Measurements from ENCODE around the gene MYRIP.
"Not testable (repeated sequence)": the region's sequence is repeated elsewhere in the genome, so short reads cannot be mapped to it uniquely, and the experiment has no call there.

The MYRIP gene

DNA sequence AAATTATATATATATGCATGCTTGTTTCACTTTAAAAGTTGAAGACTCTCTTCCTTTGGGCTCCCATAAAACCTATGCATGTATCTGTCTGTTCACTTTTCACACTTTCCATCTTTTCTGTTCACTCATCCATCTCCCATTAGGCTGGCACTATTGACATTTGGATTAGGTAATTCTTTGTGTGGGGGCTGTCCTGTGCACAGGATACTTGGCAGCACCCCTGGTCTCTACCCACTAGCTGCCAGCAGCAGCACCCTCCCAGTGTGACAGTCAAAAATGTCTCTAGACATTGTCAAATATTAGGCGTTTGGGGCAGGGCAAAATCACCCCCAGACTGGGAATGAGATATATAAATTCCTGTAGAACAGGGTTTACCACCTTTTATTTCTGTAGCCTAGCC is 427.8 kb downstream of the MYRIP start:
- no peak for DNase-seq (ENCODE audit: low read depth in 2 of 2)

DNA sequence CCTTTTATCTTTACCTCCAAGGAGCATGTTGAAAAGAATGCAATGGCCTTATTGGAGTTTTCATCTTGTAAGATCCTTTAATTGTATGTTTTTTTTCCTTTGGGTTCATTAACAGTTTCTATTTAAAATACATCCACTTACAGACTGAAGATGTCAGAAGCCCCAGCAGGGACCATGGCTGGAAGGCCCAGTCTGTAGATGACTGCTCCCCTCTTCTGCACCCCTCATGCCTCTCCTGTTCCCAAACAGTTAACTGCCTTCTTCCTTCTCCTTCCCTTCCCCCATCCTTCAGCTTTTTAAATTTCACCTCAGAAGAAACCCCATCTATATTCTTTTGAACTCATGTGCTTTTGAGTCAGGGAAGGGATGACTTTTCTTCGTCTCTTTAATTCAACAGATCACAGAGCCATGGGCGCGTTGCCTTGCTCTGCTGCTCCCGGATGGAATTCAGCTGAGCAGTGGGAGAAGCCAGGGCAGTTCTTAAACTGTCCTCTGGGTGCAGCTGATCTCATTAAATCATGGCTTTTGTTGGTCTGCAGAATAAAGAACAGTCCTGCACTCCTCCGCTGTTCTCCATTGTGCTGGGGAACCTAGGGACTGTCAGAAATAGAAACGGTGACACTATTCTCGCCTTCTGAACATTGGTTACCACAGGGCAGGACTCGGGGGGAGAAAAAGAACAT is 428.6 kb downstream of the MYRIP start:
- no peak for DNase-seq (ENCODE audit: low read depth in 2 of 2)

DNA sequence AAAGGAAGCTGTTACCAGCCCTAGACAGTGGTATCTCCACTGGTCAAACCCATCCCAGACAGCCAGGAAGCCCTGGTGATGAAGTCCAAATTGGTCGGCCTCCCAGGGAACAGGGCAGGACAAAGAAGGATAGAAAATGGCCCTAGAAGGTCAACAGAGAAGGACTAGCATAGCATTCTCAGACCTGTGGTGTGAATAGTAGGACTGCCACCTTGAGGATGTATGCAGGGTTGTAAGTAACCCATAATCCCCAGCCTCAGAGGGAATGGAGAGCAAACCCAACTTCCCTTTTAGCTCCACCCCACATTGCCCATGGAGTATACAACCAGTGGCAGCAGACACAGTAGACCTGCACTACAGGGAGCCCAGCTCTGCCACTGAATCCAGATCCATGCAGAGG is 431.5 kb downstream of the MYRIP start:
- DNase-seq (ENCODE audit: low read depth in 2 of 2): no peak

- DNase-seq (ENCODE audit: low read depth in 2 of 2): no peak
Measured at GRCh38 chr3:40242216-40242615, 432.8 kb downstream of the MYRIP start.

DNA sequence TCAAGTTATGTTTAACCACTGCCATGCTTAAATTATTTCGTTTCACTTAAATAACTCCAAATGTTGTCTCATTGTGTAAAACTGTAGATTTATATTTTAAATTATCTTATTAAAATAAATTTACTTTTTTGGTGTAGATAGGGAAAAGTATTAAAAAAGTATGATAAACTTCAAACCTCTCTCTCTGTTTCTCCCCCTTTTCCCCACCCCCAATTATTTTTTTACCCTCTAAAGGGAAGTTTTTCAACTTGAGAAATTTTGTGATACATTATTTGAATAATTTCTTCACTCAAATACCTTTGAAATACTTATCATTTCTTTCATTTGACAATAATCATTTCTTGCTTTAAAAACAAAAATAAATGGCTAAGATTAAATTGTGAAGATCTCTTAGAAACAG is 433.2 kb downstream of the MYRIP start:
- DNase-seq (ENCODE audit: low read depth in 2 of 2): no peak

GRCh38 chr3:40243056-40243455 is 433.6 kb downstream of the MYRIP start:
- no peak for DNase-seq (ENCODE audit: low read depth in 2 of 2)

DNA sequence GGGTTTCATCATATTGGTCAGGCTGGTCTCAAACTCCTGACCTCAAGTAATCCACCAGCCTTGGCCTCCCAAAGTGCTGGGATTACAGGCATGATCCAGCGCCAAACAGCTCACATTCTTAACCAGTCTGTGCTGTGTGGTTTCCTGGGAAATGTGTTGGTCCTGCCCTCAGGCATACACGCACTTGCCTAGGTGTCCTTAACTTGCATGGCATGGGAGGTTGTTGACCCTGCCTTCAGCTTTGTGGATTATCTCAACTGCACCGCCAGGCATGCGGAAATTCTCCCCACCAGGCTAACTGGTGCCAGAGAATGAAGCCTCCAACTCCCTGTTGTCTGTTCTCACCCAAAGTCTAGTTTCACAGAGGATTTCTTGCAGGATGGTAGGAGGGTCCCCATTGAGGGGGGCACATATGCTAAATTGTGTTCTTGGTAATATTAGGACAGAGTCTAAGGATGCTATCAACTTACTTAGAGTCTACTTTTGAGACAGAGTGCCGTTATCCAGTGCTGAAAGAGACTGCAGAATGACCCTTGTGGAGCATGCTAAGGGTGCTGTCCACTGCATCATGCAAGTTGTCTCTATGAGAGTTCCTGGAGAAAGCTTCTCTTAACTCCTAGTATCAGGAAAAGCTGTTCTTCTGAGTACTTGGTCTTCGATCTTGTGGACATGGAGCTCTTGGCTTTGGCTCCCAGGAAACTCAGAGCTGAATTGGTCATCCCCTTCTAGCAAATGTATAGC is 438.5 kb downstream of the MYRIP start:
- DNase-seq (ENCODE audit: low read depth in 2 of 2): no peak

DNA sequence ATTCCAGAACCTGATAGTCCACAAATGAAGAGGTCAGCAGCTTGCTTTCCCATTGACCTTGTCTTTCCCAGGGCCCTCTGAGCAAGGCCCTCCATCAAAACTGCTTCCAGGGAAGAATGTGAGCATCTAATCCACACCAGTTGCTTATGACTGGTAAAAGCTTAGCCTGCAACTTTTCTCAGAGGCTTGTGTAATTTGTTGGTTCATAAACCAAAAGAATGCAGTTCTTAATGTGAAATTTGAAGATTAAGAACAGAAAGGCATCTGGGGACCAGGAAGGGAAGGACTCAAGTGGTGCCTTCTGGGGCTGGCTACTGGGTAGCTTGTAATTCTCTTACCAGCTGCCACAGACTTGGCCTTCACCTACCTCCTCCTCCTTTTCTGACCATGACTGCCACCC is 439.2 kb downstream of the MYRIP start:
- no peak for DNase-seq (ENCODE audit: low read depth in 2 of 2)

- no peak for DNase-seq (ENCODE audit: low read depth in 2 of 2)
Measured at GRCh38 chr3:40249168-40249567, 439.8 kb downstream of the MYRIP start.

DNA sequence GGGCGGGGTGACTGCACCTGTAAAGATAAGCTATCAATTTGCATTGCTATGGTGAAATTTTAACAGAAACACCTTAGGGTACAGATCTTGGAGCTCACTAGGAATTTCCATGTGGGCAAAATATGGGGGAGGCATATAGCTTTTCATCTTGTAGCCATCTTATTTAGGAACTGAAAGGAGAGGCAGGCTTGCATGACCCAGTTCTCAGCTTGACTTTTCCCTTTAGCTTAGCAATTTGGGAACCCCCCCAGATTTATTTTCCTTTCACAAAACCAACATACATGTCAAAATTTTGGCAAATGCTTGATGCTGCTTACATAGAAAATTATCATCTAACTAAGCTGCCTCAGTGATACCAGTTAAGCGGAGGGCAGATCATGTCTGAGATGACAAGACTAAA is 445.1 kb downstream of the MYRIP start:
- DNase-seq (ENCODE audit: low read depth in 2 of 2): no peak

DNA sequence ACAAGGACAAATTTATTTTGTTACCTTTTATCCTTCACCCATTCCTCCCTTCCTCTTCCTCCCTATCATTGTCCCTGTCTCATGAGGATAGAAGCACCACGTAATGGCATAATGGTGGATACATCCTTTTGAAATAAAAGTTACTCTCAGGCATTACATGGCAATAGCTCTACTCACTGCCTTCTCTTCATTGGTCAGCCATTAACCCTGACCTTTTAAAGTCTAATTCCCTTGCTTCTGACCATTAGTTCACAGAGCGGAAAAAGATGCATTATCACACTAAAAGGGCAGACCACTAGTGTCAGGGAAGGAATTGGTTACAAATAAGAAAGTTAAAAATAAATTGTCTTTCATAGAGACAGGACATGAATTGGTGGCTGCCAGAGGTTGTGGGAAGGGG is 445.5 kb downstream of the MYRIP start:
- no peak for DNase-seq (ENCODE audit: low read depth in 2 of 2)

DNA sequence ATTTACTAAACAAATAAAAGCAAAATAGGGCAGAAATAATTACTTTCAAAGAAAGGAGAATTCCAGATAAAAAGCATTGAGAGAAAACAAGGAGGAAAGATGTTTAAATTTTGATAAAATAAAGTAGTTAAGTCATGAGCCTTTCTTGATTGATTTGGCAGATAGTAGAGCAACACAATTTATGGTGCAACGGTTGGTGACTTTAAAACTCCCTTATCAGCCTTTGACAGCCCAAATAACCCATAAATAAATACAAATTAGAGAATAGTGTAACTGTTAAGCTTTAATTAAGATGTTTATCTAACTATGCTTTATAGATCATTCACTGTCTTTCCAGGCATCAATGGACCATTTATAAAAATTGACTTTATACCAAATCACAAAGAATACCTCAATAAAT is 446.1 kb downstream of the MYRIP start:
- DNase-seq (ENCODE audit: low read depth in 2 of 2): no peak

- no peak for DNase-seq (ENCODE audit: low read depth in 2 of 2)
Measured at GRCh38 chr3:40258064-40258463, 448.7 kb downstream of the MYRIP start.

DNA sequence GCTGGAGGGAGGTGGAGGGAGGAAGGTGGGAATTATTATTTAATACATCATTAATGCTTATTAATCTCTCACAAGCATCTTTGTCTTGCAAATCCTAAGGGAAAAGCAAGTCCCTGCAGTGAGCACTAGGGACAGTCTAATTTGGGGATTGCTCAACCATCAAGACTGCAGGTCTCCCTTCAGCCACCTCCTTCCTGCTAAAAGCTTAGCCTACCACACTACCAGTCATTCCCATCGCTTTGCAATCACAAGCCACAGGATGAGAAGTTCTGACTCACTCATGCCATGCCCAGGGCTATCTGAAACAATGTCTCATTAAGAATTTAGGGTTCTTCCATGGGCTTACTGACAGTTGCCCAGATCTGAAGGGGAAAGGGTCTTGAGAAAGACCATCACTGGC is 449.1 kb downstream of the MYRIP start:
- no peak for DNase-seq (ENCODE audit: low read depth in 2 of 2)

DNA sequence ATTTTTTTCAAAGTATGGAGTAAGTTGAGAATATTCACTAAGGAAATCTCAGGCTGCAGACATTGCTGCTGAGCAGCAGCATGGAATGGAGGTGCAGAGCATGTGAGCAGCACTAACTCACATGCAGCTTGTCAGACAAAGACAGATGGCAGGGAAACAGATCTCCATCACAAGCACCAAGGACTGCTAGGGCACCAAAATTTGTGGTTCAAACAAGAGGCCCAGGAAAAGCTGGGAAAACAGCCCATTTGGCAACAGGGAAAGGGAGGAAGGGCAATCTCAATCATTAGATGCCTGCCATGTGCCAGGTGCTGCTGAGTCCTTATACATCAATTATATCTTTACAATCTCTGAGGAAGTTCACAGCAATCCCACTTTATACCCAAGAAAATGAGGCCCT is 452.9 kb downstream of the MYRIP start:
- no peak for DNase-seq (ENCODE audit: low read depth in 2 of 2)

GRCh38 chr3:40264451-40264850 is 455.0 kb downstream of the MYRIP start:
- DNase-seq (ENCODE audit: low read depth in 2 of 2): no peak

DNA sequence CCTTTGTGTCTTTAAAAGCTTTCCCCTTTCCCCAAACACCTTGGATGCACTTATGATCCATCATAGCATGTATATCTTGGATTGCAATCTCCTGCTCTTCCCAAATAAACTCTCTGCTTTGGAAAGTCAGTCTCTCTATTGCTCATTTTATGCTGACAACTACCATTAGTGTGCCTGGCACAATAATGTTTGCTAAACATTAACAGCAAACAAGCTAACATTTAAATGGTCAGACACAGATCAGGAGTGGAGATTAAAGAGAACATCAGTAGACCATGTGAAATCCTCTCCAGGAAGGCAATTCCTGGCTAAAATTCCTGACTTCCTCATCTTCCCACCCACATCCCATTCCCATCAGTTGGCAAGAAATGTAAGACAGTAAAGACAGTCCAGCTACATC is 455.8 kb downstream of the MYRIP start:
- DNase-seq (ENCODE audit: low read depth in 2 of 2): no peak

DNA sequence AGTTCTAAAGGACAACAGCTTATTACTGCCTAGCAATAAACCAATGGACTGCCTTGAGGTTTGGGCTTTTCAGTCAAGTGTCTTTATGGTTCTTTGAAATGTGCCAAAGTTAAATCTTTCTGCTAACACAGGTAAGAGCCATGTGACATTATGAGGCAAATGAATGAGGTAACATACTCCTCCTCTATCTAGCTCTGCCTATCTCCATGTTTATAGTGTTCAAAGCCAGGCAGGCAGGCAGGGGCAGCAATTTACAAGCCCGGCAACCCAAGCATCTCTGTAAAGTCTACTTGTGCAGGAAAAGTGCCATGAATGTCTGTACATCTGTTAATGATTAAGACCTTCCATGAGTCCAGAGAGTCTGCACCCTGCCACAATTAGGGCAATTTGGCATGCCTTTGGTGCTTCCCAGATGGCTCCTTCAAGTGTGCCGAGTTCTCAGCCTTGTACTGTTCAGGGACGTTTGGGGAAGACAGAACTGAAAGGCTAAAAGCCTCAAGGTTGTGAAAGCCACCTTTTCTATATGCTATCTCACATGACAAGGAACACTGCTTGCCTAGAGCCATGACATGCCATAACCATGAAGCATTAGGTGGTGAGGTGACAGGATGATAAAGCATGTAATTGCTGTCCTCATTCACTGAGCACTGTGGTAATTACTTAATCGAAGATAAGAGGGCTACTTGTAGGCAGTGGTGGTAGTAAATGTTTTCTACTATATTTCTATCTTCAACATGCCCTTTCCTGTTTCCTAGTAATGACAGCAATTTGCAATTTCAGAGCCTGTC is 458.7 kb downstream of the MYRIP start:
- DNase-seq (ENCODE audit: low read depth in 2 of 2): no peak

DNA sequence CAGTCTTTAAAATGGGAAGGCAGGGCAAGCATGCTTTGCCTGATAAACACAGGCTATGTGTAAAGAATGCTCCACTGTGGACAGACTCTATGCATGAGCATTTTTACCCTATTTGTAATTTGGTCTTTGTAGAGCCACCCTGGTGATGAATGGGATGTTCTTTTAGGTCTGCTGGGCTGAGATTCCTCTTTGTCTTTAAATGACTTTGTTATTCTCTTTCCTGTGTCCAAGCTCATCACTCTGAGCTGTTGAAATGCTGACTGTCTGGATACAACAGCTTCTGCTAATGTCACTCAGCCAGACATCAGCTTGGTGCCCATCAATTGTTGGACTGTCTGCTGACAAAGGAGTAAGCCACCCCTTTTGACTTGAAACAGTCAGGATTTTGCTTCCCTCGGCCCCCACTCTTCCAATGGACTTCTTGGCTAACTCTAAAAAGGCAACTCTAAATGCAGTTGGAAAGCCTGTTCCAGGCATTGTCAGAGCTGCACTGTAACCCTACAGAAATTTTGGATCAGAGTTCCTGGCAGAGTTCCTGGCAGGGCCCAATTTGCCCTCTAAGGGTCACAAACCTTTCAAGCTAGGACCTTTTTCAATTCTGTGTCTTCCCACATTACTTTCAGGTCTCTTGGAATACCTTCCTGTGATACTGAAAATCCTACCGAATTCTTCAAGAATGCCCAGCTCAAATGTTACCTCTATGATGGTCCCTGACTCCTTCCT is 459.6 kb downstream of the MYRIP start:
- no peak for DNase-seq (ENCODE audit: low read depth in 2 of 2)

DNA sequence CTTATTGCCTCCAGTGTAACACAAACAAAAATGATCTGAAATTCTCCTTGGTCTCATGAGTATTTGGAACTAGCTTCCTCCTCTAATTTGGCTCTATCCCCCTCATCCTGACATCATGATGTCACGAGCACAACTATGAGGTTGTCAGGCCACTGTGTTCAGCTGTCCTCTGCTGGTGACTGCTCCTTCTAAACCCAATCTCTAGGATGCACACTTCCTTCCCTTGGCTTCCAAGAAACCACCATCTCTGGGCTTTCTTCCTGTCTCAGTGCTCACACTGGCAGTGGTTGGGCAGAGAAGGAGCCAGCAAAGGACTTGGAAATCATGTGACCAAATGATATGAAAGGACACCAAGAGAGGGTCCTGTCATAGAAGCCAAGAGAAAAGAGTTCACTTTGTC is 469.4 kb downstream of the MYRIP start:
- no peak for DNase-seq (ENCODE audit: low read depth in 2 of 2)

DNA sequence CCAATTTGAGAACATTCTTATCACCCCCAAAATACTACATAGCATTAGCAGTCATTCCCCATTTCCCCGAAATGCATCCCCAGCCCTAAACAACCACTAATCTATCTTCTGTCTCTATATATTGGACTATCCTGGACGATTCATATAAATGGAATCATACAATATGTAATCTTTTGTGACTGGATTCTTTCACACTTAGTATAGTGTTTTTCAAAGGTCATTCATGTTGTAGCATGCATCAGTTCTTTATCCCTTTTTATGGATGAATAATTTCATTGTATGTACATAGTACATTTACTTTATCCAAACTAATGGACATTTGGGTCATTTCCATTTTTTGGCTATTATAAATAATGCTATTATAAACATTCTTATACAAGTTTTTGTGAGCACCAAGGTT is 472.6 kb downstream of the MYRIP start:
- DNase-seq (ENCODE audit: low read depth in 2 of 2): no peak

- DNase-seq (ENCODE audit: low read depth in 2 of 2): not testable (repeated sequence)
Measured at GRCh38 chr3:40283057-40283456, 473.6 kb downstream of the MYRIP start.

Measured in stimulated activated CD8-positive, alpha-beta memory T cell treated with anti-CD3 and anti-CD28 coated beads, Interleukin-15, amount 100 ng/mL, for 4 hours (primary cell).